ENCODE results near the gene RAD51B.

DNA sequence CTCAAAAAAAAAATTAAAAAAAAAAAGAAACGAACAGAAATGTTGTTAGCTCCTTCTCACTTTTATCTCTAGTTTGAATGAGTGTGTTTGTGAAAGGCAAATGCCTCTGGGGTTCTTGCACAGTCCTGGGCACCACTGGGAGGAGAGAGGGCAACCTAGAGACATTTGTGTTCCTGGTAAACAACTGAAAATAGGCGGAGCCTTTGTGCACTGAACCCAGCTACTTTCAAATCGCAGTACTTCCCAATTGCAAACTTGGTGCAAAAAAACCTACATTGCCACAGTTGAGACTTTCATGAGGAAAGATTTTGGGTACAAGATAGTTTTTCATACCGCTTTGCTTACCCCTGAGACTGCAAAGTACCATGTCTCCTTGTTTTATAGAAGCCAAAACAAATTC, 543.3 kb downstream of the RAD51B start:
- TF ChIP-seq SUZ12 (IDR thresholded peaks at IDR 0.05; ENCODE audit: extremely low read depth, insufficient read depth, insufficient read length) (no peak), ZNF274 (IDR thresholded peaks at IDR 0.05; ENCODE audit: low read depth, low read length) (no peak)
